Head of caudate nucleus (tissue), 42 donors: ENCODE results near the gene PFKP.
A peak's percentile ranks its signal among the peaks of the same experiment; 100 is the strongest.

Experiments used
- DNase-seq, 42 donors: peaks; one replicate each; pipeline versions ENCODE4 v3.0.0 to v3.0.0-alpha.2; 2020 to 2021; ENCODE audit warnings: mixed read lengths in 7 of 42
- intact Hi-C: fragments of 100-400 bp; cut with DNase I; formaldehyde crosslinking; loops from one replicate; pipeline ENCODE4 v1.15.0; 2022

Gene PFKP

DNA sequence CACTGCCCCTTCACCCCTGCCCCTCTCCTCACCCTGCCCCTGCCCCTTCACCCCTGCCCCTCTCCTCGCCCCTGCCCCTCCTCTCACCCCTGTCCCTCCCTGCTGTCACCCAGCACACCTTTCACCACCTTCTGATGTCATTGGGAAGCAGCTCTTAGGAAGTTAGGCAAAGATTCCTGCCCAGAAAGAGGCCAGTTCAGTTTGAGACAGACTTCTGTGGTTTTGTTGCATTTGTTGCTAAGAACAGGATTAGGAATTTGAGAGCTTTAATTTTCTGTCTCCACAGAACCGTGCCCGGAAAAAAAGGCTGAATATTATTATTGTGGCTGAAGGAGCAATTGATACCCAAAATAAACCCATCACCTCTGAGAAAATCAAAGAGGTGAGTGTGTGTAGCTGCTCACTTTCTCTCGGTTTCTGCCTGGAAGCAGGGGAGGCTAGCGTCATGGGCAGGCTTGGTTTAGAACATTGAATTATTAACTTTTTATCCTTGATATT lies 39.6 kb downstream of the PFKP start:
- intact Hi-C loops, result no loop called here
- no peak for DNase-seq

DNA sequence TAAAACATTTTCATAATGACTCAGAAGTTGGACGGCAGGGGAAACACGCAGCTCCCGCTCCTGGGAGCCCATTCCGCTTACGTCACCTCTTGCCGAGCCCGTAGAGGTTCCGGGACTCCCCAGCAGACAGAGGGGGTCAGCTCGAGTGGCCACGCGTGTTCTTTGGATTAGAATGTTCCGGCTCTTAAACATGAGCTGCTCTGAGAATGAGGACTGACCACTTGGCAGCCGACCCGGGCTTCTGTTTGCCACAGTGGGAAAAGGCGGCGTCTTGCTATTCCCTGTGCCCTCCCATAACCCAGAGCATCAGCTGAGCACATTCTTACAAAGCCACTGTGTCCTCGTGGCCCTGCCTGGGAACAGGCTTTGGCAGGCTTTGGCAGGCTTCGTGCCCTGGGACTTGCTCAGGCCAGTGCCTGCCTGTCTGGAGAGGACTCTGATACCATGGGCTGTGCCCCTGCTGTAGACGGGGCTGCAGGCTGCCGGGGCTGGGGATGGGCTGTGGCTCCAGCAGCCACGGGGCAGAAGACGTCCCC lies 40.1 kb downstream of the PFKP start:
- peak; percentile 51 to 90 (median 80) for DNase-seq
- intact Hi-C loops, result no loop called here

DNA sequence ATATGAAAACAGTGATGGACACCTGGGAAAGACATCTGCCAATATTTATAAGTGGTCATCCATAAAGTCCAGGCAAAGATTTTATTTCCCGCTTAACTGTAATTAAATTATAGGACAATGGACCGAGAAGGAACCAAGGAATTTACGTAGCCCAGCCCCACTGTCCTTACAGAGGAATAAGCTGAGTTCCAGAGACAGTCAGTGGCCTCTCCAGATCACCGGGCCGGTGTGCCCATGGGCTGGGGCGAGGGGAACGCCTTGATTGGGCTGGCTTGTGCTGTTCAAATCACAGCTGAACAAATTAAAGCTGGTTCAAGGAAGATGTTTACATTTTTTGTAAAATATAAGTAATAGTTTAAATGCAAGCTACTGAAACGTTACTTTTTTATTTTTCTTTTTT lies 40.7 kb downstream of the PFKP start:
- no peak for DNase-seq
- intact Hi-C loops, result no loop called here

DNA sequence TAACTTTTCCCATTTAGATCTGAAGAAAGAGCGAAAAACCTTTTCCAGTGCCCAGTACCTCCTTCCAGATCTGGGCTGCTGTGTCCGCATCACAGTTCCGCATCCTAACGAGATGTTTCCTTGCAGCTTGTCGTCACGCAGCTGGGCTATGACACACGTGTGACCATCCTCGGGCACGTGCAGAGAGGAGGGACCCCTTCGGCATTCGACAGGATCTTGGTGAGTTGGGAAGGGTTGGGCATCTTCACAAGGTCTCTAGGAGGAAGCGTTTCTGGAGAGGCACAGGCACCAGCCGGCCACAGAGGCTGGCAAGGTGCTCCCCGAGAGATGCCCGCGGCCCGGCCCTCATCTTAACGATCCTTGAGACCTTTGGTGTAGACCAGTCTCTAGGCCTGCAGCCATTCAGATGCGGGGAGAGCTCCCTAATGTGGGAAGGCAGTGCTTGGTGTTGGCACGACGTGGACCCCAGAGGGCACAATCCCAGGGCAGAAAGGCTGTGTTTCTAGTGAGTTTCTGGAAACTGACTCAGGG lies 41.3 kb downstream of the PFKP start:
- intact Hi-C loops, result no loop called here
- DNase-seq, result no peak

DNA sequence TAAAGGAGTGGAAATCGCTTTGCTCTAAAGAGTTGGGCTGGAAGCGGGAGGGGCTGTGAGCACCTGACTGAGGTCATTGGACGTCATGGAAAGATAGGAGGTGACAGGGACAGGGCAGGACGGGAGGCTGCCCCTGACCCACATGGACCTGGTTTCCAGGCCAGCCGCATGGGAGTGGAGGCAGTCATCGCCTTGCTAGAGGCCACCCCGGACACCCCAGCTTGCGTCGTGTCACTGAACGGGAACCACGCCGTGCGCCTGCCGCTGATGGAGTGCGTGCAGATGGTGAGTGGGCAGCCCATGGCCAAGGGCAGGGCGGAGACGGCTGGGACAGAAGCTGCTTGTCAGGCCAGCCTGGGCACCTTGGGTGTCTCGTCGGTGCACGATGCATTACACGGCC lies 41.8 kb downstream of the PFKP start:
- no peak for DNase-seq
- intact Hi-C loops, result no loop called here

DNA sequence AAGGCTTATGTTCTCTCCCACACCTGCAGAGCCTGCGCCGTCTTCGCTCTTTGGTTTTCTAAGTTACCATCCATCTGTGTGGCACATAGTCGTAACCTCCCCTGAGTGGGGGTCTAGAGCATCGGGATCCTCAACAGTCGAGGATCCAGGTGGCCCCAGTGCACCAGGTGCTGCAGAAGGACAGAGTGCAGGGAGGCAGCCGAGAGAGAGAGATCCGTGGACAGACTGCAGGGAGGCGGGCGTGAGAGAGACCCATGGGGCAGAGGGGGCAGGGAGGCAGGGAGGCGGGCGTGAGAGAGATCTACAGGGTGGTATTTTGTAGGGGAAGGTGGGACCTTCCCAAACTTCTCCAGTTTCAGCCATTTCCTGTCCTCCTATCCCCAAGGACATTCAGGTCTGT lies 42.3 kb downstream of the PFKP start:
- no peak for DNase-seq
- intact Hi-C loops, result no loop called here

DNA sequence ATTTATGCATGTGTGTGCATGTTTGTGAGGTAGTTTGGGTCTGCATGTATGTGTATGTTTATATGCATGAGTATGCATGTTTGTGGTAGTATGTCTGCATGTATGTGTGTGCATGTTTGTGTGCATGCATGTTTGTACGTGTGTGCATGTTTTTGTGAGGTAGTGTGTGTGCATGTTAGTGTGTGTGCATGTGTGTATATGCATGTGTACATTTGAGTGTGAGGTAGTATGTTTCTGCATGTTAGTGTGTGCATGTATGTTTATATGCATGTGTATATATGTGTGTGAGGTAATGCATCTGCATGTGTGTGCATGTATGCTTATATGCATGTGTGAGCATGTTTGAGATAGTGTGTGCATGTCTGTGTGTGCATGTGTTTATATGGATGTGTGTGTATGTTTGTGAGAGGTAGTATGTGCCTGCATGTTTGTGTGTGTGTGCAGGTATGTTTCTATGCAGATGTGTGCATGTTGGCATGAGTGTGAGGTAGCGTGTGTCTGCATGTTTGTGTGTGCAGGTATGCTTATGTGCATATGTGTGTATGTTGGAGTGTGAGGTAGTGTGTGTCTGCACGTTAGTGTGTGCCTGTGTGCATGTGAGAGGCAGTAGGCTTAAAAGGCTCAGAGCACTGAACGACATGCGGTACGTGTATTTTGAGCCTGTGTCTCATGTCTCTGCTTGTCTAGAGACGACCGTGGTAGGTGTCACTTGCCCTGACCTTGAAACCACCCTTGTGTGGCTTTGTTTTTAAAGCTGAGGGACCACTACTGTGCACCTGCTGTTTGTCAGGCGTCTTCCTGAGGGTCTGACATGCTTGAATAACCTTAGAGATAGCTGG lies 43.7 kb downstream of the PFKP start:
- DNase-seq, result no peak
- intact Hi-C loops, result no loop called here

DNA sequence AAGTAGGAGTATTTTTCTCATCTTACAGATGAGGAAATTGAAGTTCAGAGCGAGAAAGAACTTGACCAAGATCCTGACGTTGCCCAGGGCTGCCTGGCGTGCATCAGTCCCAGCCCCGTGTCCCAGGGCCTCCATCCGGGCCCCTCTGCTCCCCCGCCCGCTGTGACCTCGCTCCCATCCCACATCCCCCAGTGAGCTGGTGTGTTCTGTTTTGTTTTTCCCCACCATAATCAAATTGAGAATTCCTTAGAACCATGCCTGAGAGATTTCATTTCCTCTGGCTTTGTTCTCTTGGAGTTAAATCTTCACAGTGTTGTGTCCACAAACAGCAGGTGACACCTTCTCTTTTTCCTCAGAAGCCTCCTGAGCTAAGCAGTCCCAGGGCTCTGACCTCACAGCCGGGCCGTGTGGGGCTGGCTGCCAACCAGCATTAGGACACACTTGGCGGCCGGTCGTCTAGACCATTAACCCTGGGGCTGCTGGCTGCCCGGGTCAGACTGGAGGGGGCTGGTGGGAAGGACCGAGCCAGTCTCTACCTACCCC lies 44.3 kb downstream of the PFKP start:
- peak in 12 of 42 donors; percentile 35 to 64 (median 54) for DNase-seq
- intact Hi-C loops, result no loop called here

DNA sequence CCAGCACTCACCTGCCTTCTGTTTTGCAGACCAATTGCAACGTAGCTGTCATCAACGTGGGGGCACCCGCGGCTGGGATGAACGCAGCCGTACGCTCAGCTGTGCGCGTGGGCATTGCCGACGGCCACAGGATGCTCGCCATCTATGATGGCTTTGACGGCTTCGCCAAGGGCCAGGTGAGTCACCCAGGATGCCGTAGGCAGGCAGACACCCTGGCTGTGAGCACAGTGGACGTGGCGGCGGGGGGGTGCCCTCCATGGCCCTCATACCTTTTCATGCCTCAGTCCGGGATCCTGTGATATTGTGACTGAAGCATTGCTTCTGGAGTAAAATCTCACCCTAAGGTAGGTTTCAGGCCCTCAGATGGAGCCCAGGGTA lies 46.0 kb downstream of the PFKP start:
- intact Hi-C loops, result no loop called here
- DNase-seq, result no peak

DNA sequence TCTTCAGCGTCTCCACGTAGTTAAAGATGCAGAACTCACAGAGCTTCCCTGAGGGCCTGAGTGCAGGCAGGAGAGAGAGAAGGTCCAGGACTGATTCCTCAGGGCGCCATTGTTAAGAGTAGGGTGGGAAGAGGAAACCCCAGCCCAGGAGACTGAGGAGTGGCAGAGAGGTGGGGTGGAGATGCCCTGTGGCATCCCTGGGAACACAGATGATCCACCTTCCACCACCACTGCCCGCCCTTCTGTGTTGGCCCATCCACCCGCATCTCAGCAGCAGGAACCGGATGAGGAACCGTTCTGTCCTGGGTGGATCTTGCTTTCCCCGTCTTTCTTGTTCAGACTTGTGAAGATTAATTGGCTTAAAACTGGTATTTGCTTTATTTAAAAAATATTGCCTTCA lies 48.3 kb downstream of the PFKP start:
- DNase-seq, result no peak

DNA sequence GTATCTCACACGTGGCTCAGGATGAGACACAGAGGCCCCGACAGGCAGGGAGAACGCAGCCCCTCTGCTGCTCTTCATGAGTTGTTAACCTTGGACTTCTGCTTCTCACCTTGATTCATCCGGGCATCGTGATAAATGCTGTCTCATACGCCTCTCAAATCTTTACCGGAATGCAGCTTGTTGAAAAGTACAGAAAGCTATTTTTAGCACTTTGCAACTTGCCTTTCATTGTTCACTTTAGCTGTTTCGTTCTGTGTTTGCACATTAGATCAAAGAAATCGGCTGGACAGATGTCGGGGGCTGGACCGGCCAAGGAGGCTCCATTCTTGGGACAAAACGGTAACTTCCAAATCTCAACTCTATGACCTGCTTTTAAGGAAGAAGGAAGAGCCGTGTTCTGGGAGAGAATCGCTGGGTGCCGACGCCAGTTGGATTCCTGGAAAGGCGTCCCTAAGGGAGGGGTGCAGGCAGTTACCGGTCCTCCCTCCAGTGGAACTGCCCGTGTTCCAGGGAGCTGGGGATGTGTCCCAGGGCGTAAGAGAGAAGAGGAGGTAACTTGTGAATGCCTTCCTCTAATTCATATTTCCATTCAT lies 49.3 kb downstream of the PFKP start:
- DNase-seq, result no peak
- intact Hi-C loops, result no loop called here

More for the DNA sequence above, 48.3 kb downstream of the PFKP start:
- intact Hi-C loops, result no loop called here

DNA sequence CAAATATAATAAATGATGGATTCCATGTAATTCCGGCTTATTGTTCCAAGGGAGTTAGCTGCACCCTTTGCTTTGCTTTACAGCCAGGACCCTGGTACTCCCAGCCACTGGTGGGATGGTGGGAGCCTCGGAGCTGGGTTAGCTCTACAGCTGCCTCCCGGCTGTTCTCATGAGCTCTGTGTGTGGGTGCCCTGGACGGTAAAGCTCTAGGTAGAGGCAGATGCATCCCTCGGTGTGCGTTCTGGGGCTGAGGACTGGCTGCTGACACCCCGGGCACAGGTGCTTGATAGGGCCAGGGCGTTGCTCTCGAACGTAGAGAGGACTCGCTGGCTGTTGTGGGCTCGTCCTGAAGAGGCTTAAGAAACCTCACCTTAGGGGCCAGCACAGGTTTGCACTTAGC lies 50.1 kb downstream of the PFKP start:
- no peak for DNase-seq

DNA sequence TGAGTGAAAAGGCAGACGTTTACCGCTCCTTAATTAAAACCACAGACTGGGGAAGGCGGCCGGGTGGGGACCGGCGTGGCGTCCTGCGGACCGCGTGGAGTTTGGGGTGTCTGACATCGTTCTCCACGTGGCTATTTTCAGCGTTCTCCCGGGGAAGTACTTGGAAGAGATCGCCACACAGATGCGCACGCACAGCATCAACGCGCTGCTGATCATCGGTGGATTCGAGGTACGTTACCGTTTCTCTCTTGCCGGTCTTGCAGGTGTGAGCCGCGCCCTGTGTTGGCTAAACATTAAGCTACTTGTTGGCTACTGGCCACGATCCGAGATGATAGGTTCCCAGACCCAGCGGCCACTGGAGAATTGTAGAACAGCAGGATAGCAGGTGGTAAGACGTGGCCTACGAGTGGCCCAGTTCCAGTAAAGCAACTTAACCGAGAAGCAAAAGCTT lies 51.3 kb downstream of the PFKP start:
- intact Hi-C loops, result no loop called here

More for the DNA sequence above, 50.1 kb downstream of the PFKP start:
- intact Hi-C loops, result no loop called here

DNA sequence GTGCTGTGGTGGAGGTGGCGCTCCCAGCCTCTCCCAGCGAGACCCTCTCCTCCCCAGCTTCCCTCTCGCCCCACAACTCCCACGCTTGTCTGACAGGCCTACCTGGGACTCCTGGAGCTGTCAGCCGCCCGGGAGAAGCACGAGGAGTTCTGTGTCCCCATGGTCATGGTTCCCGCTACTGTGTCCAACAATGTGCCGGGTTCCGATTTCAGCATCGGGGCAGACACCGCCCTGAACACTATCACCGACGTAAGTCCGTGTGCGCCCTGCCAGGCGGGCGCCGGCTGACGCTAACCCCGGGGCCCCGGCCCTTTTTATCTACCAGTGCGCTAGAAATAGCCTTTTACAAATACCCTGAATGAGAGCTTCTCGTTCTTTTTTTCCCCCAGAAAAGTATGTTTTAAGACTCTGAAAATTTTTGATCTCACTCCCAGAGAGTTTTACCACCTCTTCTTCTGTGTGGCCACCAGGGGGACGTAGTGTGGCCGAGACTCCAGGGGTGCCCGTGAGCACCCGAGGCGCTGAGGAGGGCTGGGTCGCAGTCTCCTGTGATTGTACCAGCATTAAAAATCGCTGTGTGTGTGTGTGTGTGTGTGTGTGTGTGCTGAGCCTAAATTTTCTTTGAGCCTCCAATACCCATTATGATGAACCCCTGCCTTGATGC lies 52.6 kb downstream of the PFKP start:
- DNase-seq, result peak in 1 of 42 donors; percentile 56
- intact Hi-C loops, result no loop called here

More for the DNA sequence above, 51.3 kb downstream of the PFKP start:
- no peak for DNase-seq

DNA sequence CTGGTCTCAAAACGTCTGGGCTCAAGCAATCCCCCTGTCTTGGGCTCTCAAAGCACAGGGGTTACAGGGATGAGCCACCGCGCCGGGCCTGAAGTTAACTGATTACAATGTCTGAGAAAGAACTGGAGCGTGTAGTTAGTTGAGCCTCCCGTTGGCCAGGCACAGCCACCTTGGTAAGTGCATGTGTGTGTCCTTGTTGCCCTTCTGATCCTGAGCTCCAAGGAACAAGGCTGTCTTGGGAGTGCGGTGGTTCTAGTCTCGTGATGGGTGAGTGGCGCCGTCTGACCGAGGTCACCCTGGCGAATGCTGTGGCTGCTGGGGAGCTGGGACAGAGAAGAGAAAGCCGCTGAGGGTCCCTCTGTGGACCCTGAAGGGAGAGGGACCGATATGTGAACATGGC lies 54.7 kb downstream of the PFKP start:
- intact Hi-C loops, result no loop called here
- no peak for DNase-seq

DNA sequence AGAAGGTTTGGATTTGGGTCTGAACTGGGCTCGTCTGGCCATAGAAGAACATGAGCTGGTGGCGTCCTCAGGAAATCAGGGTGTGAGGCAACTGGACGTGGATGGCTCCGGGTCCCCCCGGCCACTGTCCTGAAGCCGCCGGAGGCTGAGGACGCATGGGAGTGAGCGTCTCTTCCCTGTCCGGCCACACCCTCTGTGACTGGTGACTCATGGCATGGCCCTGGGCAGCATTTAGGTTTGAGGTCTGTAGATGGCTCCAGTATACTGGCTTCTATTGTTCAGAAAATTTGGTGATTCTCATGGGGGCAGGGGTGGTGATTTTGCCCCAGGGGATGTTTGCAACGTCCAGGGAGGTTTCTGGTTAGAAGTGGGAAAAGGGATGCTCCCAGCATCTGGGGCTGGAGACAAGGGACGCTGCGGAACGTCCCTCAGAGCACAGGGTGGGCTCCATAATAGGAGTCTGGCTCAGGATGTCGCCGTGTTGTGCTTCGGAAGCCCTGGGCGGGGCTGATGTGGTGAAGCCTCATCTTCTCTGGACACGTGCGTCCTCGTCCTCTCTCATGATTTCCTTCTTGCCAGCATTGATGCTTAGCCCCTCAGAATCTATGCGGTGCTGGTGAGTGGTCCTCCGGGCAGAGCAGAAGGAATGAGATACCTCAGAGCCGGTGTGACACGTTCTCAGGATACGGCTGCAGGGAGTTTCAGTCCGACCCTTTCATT lies 55.3 kb downstream of the PFKP start:
- intact Hi-C loops, result no loop called here
- DNase-seq, result no peak

DNA sequence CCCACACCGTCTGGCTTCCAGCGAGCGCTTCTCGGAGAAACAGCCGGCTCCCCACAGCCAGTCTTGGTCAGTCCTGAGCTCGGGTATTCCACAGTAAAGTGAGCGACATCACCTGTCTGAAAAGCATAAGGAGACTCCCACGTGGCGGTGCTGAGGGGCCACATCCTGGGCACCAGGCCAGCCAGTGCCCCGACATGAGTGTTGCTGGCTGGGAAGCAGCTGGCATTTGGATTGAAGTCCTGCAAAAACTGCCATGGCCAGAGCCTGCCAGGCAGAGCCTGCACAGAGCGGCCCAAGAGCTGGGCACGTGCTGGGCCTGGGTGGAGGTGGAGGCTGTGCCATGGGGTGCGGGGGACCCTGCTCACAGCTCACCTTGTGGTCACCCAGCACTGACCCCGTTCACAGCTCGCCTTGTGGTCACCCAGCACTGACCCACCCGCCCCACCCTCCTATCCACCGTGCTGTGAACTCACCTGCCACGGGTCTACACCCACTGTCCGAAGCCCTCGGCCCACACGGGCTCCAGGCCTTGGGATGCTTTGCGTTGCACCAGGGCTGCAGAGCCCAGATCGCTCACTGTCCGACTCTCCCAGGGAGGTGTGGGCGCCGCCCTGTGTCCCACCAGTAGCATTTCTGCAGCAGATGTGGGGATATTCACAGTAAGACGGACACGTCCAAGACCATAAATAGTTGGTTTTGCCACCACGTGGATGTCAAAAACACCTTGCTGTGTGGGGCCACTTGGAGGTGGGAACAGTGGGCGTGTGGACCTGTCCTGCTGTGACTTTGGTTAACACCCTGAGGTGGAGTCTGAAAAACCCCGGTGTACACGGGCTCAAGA lies 56.4 kb downstream of the PFKP start:
- DNase-seq, result peak in 1 of 42 donors; percentile 30
- intact Hi-C loops, result no loop called here
